ENCODE data around the gene KCNK6. TPM values are rescaled to one million over a fixed set of nuclear protein-coding genes. Genes with fewer than 3 reads are reported as not detected.

Gene KCNK6
- total RNA-seq, 6 experiments from 2014 or later = 2.6 to 9.2 (median 2.9) TPM

- Mint-ChIP-seq H3K27ac (no peak overlapping the region), H3K27me3 (ENCODE audit: insufficient read depth) (peaks cover 4% of the 10 kb centered on the region), H3K36me3 (ENCODE audit: low read depth) (peaks cover 4% of the 10 kb centered on the region), H3K4me3 (no peak overlapping the region), H3K9me3 (no peaks in the 10 kb centered on the region), H3K4me1 (ENCODE audit: low read depth) (peaks cover 5% of the 10 kb centered on the region; the same call in 1 of the 2 replicates)
- no peak for TF ChIP-seq CTCF (IDR thresholded peaks at IDR 0.05)
- DNase-seq = no peak
These were observed 9.4 kb upstream of the KCNK6 start for GRCh38 chr19:38310279-38310670.

- TF ChIP-seq CTCF (IDR thresholded peaks at IDR 0.05) = no peak
- DNase-seq = no peak
- Mint-ChIP-seq H3K4me3 (no peak overlapping the region), H3K36me3 (ENCODE audit: low read depth) (peaks cover 4% of the 10 kb centered on the region), H3K27ac (no peak overlapping the region), H3K9me3 (no peaks in the 10 kb centered on the region), H3K27me3 (ENCODE audit: insufficient read depth) (peaks cover 5% of the 10 kb centered on the region), H3K4me1 (ENCODE audit: low read depth) (peaks cover 5% of the 10 kb centered on the region; the same call in 1 of the 2 replicates)
These were observed 8.7 kb upstream of the KCNK6 start for GRCh38 chr19:38310986-38311385.

- Mint-ChIP-seq H3K27me3 (ENCODE audit: insufficient read depth) (peaks cover 3% of the 10 kb centered on the region; the same call in 1 of the 2 replicates), H3K27ac (peak within 1 kb of the TSS; percentile 90), H3K4me3 (peak within 1 kb of the TSS; percentile 96), H3K36me3 (ENCODE audit: low read depth) (no peaks in the 10 kb centered on the region; the same call in 1 of the 2 replicates), H3K9me3 (no peaks in the 10 kb centered on the region), H3K4me1 (ENCODE audit: low read depth) (peaks cover 11% of the 10 kb centered on the region)
- DNase-seq = peak; percentile 95
- no peak for TF ChIP-seq CTCF (IDR thresholded peaks at IDR 0.05)
These were observed 3.8 kb upstream of the KCNK6 start, which contains the start of gene YIF1B for GRCh38 chr19:38315657-38316476. TSS of gene YIF1B (minus strand) at chr19:38315947. CDS start at chr19:38315917, 30 bp downstream.

GRCh38 chr19:38316477-38317067, 3.1 kb upstream of the KCNK6 start:
- Mint-ChIP-seq H3K27me3 (ENCODE audit: insufficient read depth) (peaks cover 3% of the 10 kb centered on the region; the same call in 1 of the 2 replicates), H3K27ac (peak overlapping the region; percentile 88), H3K4me1 (ENCODE audit: low read depth) (peaks cover 13% of the 10 kb centered on the region), H3K4me3 (peak overlapping the region; percentile 83), H3K9me3 (no peaks in the 10 kb centered on the region), H3K36me3 (ENCODE audit: low read depth) (no peaks in the 10 kb centered on the region)
- no peak for DNase-seq
- no peak for TF ChIP-seq CTCF (IDR thresholded peaks at IDR 0.05)

- Mint-ChIP-seq H3K4me3 (peak overlapping the region; percentile 40; the same call in 1 of the 2 replicates), H3K27ac (peak overlapping the region; percentile 27), H3K36me3 (ENCODE audit: low read depth) (no peaks in the 10 kb centered on the region), H3K4me1 (ENCODE audit: low read depth) (peaks cover 19% of the 10 kb centered on the region), H3K27me3 (ENCODE audit: insufficient read depth) (peaks cover 3% of the 10 kb centered on the region; the same call in 1 of the 2 replicates), H3K9me3 (no peaks in the 10 kb centered on the region)
- no peak for TF ChIP-seq CTCF (IDR thresholded peaks at IDR 0.05)
- DNase-seq = no peak
These were observed 2.5 kb upstream of the KCNK6 start for GRCh38 chr19:38317104-38317612.
